ENCODE results near the gene MRPL34.
A peak's percentile ranks its signal among the peaks of the same experiment; 100 is the strongest.

MRPL34 gene

DNA sequence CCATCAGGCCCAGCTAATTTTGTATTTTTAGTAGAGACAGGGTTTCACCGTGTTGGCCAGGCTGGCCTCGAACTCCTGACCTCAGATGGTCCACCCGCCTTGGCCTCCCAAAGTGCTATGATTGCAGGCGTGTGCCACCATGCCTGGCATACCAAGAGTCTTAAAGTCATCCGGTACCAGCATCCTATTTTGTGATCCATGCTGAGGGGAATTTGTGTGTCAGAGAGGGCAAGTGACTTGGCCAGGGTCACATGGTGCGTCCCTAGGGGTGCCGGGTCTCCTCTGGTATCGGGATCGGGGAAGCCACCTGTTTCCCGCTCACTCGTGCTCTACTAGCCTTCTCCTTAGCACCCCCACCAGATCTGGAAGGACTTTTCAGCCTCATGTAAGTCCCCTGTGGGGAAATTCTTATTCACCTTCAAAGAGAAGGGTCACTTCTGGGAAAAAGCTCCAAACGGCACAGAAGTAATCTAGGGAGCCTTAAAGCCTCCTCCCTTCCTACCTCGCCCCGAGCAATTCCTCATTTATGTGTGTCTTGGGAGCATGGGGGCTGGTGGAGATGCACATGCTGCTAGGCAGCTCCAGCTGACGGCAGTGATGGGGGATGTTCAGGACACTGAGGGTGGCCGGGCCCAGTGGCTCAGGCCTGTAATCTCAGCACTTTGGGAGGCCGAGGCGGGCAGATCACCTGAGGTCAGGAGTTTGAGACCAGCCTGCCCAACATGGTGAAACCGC is 30.1 kb upstream of the MRPL34 start:
- ATAC-seq (replicated peaks) (no peak), DNase-seq (no peak)
- H3K4me1 Mint-ChIP-seq, result peaks cover 0 to 6% of the 10 kb centered on the region in 2 donors
- no peak overlapping the region for H3K4me3 Mint-ChIP-seq
- no peaks in the 10 kb centered on the region for H3K9me3 Mint-ChIP-seq
- H3K36me3 Mint-ChIP-seq, result peaks cover 31 to 46% of the 10 kb centered on the region in 2 donors
- no peak overlapping the region for H3K27ac Mint-ChIP-seq
- no peaks in the 10 kb centered on the region for H3K27me3 Mint-ChIP-seq

DNA sequence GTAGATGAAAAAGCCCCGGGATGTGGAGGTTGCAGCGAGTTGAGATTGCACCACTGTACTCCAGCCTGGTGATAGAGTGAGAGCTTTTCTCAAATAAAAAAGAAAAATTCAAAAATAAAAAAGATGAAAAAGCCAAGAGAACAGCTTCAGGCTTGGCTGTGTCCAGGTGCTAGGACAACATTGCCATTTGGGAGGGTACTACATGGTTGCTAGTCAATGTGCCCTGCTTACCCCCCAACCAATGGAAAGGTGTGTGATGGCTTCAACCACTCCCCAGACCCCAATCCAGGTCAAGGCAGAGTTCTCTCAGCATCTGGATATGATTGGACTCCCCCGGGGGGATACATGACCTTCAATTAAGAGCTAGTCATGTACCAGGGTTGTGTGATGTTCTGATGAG is 26.2 kb upstream of the MRPL34 start:
- Mint-ChIP-seq H3K9me3 (no peaks in the 10 kb centered on the region), H3K4me3 (no peak overlapping the region), H3K4me1 (peaks cover 11 to 32% of the 10 kb centered on the region in 2 donors), H3K27ac (no peak overlapping the region), H3K27me3 (no peaks in the 10 kb centered on the region), H3K36me3 (peaks cover 30 to 41% of the 10 kb centered on the region in 2 donors)
- ATAC-seq (replicated peaks) (no peak), DNase-seq (no peak)

DNA sequence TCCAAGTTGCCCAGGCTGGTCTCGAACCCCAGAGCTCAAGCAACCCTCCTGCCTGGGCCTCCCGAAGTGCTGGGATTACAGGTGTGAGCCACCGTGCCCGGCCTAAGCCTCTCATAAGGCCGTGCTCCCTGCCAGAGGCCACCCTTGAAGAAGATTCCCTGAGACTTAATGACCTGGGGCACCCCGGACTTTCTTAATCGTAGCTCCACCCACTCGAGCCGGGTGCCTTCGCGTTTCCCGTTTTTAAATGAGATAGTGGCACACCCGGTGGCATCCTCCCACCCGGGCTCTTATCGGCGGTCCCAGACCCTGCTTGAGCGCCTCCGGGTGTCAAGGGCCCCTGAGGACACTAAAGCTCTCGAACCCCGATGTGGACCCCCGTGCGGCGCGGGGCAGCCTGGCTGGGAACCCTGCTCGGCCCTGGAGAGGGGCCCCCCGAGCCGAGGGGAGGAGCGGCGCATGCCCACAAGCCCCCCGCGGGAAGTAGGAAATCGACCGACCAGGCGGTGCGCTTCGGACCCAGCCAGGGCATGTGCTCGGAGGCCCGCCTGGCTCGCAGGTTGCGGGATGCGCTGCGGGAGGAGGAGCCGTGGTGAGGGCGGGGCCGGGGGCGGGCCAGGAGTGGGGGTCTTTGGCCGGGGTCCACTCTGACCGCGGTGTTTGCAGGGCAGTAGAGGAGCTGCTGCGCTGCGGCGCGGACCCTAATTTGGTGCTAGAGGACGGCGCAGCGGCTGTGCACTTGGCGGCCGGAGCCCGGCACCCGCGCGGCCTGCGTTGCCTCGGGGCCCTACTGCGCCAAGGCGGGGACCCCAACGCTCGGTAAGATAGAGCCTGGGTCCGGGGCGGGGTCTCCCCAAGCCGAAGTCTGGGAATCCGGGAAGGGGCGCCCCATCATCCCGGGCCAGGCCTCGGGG is 24.0 kb upstream of the MRPL34 start, which contains the start of gene ANKLE1:
ANKLE1 (plus strand) TSS at position 511 of the 914 bp plus-strand sequence; CDS start at position 531, 20 bp downstream.
- peak; percentile 69 to 72 for ATAC-seq (replicated peaks)
- peak; percentile 64 for DNase-seq
- H3K4me3 Mint-ChIP-seq, result peak within 1 kb of the TSS; percentile 88 to 90

DNA sequence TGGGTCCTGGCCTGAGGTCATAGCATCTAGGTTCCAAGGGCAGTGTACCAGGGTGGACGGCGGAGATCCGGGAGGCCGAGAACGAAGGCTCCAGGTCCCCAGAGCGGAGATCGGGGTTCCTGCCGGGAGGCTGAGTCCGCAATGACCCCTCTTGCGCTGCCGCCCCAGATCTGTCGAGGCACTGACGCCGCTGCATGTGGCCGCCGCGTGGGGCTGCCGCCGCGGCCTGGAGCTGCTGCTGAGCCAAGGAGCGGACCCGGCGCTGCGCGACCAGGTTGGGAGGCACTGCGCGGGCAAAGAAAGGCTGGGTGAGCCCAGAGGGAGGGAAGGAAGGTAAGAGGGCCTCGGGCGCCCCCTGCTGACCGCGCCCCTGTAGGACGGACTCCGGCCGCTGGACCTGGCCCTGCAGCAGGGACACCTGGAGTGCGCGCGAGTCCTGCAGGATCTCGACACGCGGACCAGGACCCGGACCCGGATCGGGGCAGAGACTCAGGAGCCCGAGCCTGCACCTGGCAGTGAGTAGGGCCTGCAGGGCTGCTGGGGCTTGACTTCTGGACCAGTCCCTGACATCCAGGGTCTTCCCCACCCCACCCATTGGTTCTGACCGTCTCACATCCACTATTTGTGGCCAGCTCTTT is 23.1 kb upstream of the MRPL34 start:
- ATAC-seq (replicated peaks), result peak; percentile 86 to 87
- peak overlapping the region; percentile 80 for H3K27ac Mint-ChIP-seq
- H3K27me3 Mint-ChIP-seq, result no peaks in the 10 kb centered on the region
- peak overlapping the region; percentile 88 to 90 for H3K4me3 Mint-ChIP-seq
- peak; percentile 77 for DNase-seq
- H3K4me1 Mint-ChIP-seq, result peaks cover 11 to 26% of the 10 kb centered on the region in 2 donors
- no peaks in the 10 kb centered on the region for H3K9me3 Mint-ChIP-seq
- H3K36me3 Mint-ChIP-seq, result peaks cover 21 to 33% of the 10 kb centered on the region in 2 donors

More for the DNA sequence above, 24.0 kb upstream of the MRPL34 start, which contains the start of gene ANKLE1:
- Mint-ChIP-seq H3K27ac (peak within 1 kb of the TSS; percentile 80), H3K27me3 (no peaks in the 10 kb centered on the region), H3K4me1 (peaks cover 11 to 32% of the 10 kb centered on the region in 2 donors), H3K9me3 (no peaks in the 10 kb centered on the region), H3K36me3 (peaks cover 29 to 40% of the 10 kb centered on the region in 2 donors)

DNA sequence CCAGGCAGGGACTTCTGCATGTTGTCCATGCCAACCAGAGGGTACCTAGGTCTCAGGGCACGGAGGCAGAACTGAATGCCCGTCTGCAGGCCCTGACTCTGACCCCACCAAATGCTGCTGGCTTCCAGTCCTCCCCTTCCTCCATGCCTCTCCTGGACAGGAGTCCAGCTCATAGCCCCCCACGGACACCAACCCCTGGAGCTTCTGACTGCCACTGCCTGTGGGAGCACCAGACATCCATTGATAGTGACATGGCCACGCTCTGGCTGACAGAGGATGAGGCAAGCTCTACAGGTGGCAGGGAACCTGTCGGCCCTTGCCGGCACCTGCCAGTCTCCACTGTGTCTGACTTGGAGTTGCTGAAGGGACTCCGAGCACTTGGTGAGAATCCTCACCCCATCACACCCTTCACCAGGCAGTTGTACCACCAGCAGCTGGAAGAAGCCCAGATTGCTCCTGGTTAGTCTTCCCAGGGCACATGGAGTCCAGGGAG is 22.1 kb upstream of the MRPL34 start:
- ATAC-seq (replicated peaks) (no peak), DNase-seq (no peak)
- Mint-ChIP-seq H3K36me3 (peaks cover 19 to 31% of the 10 kb centered on the region in 2 donors), H3K27ac (no peak overlapping the region), H3K4me1 (peaks cover 11 to 26% of the 10 kb centered on the region in 2 donors), H3K9me3 (no peaks in the 10 kb centered on the region), H3K4me3 (no peak overlapping the region), H3K27me3 (no peaks in the 10 kb centered on the region)

DNA sequence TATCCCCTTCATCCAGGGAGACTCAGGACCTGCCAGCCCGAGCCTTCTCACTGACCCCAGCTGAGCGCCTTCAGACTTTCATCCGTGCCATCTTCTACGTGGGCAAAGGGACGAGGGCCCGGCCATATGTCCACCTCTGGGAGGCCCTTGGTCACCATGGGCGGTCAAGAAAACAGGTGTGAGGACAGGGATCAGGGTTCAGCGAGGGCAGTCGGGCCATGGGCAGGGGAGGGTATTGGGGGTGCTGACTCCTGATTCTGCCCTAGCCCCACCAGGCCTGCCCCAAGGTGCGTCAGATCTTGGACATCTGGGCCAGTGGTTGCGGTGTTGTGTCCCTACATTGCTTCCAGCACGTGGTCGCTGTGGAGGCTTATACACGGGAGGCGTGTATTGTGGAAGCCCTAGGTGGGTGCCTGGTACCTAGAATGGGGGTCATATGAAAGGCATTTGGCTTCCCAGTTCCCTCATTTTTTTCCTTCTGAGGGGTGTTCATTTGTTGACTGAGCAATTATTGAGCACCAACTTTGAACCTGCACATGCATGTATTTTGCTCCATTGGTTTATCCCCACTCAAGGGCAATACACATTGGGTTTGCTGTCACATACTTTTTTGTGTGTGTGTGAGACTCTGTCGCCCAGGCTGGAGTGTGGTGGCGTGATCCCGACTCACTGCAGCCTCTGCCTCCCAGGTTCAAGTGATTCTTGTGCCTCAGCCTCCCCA is 20.1 kb upstream of the MRPL34 start:
- ATAC-seq (replicated peaks) (no peak), DNase-seq (no peak)
- Mint-ChIP-seq H3K9me3 (no peaks in the 10 kb centered on the region), H3K4me1 (peaks cover 11 to 26% of the 10 kb centered on the region in 2 donors), H3K4me3 (no peak overlapping the region), H3K36me3 (peaks cover 11 to 24% of the 10 kb centered on the region in 2 donors), H3K27me3 (no peaks in the 10 kb centered on the region), H3K27ac (no peak overlapping the region)

DNA sequence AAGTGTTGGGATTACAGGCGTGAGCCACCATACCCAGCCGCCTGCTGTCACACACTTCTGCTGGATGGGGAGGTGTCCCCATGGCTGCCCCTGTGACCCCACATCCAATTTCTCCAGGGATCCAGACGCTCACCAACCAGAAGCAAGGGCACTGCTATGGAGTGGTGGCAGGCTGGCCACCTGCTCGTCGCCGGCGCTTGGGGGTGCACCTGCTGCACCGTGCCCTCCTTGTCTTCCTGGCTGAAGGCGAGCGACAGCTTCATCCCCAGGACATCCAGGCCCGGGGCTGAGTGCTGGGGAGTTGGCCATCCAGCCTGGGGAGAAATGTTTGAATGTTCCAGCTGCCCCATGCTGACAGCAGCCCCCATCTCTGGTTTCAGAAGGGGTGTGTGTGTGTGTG is 19.4 kb upstream of the MRPL34 start:
- H3K27ac Mint-ChIP-seq, result no peak overlapping the region
- H3K27me3 Mint-ChIP-seq, result no peaks in the 10 kb centered on the region
- H3K9me3 Mint-ChIP-seq, result no peaks in the 10 kb centered on the region
- no peak for ATAC-seq (replicated peaks)
- H3K4me1 Mint-ChIP-seq, result peaks cover 9 to 23% of the 10 kb centered on the region in 2 donors
- H3K36me3 Mint-ChIP-seq, result peaks cover 11 to 24% of the 10 kb centered on the region in 2 donors
- H3K4me3 Mint-ChIP-seq, result no peak overlapping the region
- no peak for DNase-seq

DNA sequence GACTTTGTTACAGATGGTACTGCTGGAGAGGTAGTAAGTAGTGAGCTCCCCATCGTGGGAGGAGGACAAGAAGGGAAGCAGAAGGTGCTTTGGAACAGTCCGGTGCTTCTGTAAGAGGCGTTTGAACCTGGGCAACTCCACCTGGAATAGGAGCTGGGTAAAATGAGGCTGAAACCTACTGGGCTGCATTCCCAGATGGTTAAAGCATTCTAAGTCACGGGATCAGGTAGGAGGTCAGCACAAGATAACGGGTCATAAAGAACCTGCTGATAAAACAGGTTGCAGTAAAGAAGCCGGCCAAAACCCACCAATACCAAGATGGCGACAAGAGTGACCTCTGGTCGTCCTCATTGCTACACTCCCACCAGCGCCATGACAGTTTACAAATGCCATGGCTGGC is 18.9 kb upstream of the MRPL34 start:
- H3K4me1 Mint-ChIP-seq, result peaks cover 7 to 20% of the 10 kb centered on the region in 2 donors
- no peaks in the 10 kb centered on the region for H3K9me3 Mint-ChIP-seq
- H3K36me3 Mint-ChIP-seq, result peaks cover 11 to 24% of the 10 kb centered on the region in 2 donors
- no peak for ATAC-seq (replicated peaks)
- no peaks in the 10 kb centered on the region for H3K27me3 Mint-ChIP-seq
- DNase-seq, result no peak
- H3K4me3 Mint-ChIP-seq, result no peak overlapping the region
- no peak overlapping the region for H3K27ac Mint-ChIP-seq

DNA sequence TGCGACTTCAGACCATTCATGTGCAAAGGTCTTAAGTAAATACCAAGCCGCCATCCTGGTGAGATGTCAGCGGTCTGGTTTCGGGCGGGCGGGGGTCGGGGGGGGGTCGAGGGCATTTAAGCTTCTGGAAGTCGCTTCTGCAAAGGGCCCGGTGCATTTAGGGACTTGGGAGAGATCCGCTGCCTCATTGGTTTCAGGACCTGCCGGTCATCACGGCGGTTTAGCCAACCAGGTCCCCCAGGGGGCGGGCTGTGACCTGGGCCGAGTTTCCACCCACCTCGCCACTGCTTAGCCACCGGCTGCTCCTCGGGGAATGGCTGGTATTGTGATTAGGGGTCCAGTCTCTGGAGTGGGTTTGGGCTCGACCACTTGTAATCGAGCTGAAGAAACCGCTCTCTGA is 16.2 kb upstream of the MRPL34 start:
- peak; percentile 67 for DNase-seq
- peak overlapping the region in 1 of 2 donors; percentile 6 for H3K4me3 Mint-ChIP-seq
- H3K4me1 Mint-ChIP-seq, result peaks cover 2 to 19% of the 10 kb centered on the region in 2 donors
- no peaks in the 10 kb centered on the region for H3K9me3 Mint-ChIP-seq
- H3K27ac Mint-ChIP-seq, result no peak overlapping the region
- H3K36me3 Mint-ChIP-seq, result peaks cover 6 to 22% of the 10 kb centered on the region in 2 donors
- ATAC-seq (replicated peaks), result peak; percentile 38 to 55
- H3K27me3 Mint-ChIP-seq, result no peaks in the 10 kb centered on the region

DNA sequence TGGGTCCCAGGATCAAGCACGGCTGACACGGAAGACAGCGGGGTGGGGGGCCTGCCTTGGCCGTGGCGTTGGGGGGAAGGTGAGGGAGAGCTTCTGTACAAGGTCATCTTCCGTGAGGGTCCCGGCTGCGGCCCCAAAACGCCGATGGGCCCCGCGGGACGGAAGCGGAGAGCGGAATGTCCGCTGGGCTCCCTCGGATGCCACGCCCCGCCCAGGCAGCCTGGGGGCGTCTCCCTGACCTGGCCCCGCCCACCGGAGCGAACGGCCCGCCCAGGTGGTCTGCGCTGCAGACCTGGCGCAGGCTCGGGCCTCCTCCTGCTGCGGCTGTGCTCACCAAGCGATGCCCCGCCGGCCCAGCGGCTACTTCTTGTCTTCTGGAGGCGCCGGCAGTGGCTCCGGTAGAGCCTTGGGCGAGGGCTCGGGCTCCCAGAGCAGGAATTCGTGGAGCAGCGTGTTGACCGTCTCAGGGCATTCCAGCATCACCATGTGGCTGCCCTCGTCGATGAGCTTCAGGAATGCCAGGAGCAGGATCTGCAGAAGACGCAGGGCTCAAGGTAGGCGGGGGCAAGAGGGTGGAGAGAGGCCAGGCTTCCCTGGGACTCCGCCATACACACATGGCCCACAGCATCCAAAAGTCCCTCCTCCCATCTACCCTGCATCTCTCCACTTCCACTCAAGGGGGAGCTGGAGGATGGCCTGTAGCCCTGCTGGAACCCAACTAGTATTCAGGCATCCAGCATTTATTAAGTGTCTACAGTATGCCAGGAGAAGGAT is 13.2 kb upstream of the MRPL34 start:
- Mint-ChIP-seq H3K9me3 (no peaks in the 10 kb centered on the region), H3K27ac (peak overlapping the region; percentile 92), H3K27me3 (no peaks in the 10 kb centered on the region), H3K4me3 (peak overlapping the region; percentile 89 to 93), H3K36me3 (peaks cover 3 to 13% of the 10 kb centered on the region in 2 donors), H3K4me1 (peaks cover 2 to 21% of the 10 kb centered on the region in 2 donors)
- ATAC-seq (replicated peaks) (peak; percentile 95), DNase-seq (peak; percentile 74)

DNA sequence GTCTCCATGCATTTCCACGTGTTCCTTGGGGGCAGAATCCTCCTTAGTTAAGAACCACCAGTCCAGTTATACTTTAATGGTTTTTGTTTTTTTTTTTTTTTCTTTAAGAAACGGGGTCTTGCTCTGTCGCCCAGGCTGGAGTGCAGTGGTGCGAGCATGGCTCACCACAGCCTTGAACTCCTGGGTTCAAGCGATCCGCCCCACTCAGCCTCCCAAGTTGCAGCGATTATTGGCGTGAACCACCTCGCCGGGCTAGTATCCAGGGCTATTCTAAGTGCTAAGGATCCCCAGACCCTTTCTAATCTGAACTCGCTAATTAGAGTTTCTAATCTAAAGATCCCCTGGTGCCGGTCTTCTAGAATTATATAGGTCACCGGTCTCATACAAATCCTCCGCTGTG is 12.1 kb upstream of the MRPL34 start:
- no peak overlapping the region for H3K27ac Mint-ChIP-seq
- no peak overlapping the region for H3K4me3 Mint-ChIP-seq
- peaks cover 3 to 11% of the 10 kb centered on the region in 2 donors for H3K36me3 Mint-ChIP-seq
- H3K27me3 Mint-ChIP-seq, result no peaks in the 10 kb centered on the region
- H3K4me1 Mint-ChIP-seq, result peaks cover 2 to 21% of the 10 kb centered on the region in 2 donors
- ATAC-seq (replicated peaks) (no peak), DNase-seq (no peak)
- no peaks in the 10 kb centered on the region for H3K9me3 Mint-ChIP-seq

DNA sequence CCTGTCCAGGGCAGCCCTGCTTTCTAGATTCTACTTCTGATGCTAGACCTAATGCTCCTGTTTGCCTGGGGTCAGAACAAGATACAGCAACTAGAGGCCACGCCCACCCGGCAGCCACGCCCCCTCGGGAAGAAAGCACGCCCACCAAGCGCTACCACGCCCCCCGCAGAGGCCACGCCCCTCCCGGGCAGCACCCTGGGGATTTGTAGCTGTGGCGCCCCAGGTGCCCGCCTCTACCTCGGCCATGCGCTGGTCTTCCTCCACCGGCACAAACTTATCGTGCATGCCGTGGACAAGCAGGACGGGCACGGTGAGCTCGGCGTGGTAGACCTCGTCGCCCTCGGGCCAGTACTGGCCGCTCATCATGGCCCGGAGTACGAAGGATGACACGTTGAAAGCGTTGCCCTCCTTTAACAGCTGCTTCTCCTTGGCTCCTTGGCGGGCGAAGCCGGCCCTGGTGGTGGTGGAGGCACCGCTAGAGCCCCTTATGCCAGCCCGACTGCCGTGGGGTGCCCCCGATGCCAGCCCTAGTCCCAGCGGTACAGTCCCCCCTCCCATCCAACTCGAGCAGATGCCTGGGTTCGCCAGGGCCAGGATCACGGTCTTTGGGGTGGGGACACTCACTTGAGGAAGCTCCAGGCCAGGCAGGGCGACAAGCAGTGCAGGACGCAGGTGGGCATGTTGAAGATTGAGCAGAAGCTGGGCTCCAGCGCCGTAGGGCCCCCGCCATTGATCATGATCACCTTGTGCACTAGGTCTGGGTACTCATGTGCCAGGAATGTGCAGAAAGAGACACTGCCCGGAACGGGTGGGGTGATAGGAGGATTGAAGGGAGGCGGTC is 11.4 kb upstream of the MRPL34 start:
- H3K27ac Mint-ChIP-seq, result no peak overlapping the region
- H3K27me3 Mint-ChIP-seq, result no peaks in the 10 kb centered on the region
- H3K4me1 Mint-ChIP-seq, result peaks cover 2 to 21% of the 10 kb centered on the region in 2 donors
- ATAC-seq (replicated peaks), result no peak
- H3K36me3 Mint-ChIP-seq, result peaks cover 3 to 14% of the 10 kb centered on the region in 2 donors
- H3K4me3 Mint-ChIP-seq, result no peak overlapping the region
- DNase-seq, result no peak
- no peaks in the 10 kb centered on the region for H3K9me3 Mint-ChIP-seq

All from stimulated activated naive B cell treated with anti-CD40 and anti-IgM and Interleukin-4, amounts not matched to agents 10 μg/mL and 1 μg/mL and 100 μg/mL, for 72 hours (primary cell).